Endothelial cell of umbilical vein (primary cell): ENCODE data around the gene PLBD2.

Experiments used
- CTCF ChIP-seq, 2 donors: IDR thresholded peaks; 1 replicate in 1 of 2; 2 replicates in 1 of 2; pipeline ENCODE4 v1.5.1; 2011; ENCODE audit warnings: low read length in 2 of 2, mild to moderate bottlenecking in 2 of 2, moderate library complexity in 2 of 2, control low read depth in 1 of 2, inconsistent platforms in 1 of 2, low read depth in 1 of 2; ENCODE audit not compliant: insufficient read depth in 1 of 2; ENCODE audit errors: extremely low read depth in 1 of 2
- EZH2 ChIP-seq: IDR thresholded peaks from 2 replicates; pipeline ENCODE4 v1.6.1; 2012; ENCODE audit warnings: borderline replicate concordance, low read depth, mild to moderate bottlenecking, moderate library complexity, low read length, inconsistent platforms; ENCODE audit not compliant: severe bottlenecking
- FOS ChIP-seq: IDR thresholded peaks from 2 replicates; pipeline ENCODE4 v1.6.1; 2011; ENCODE audit warnings: mild to moderate bottlenecking, low read length, moderate library complexity, borderline replicate concordance; ENCODE audit not compliant: insufficient read depth
- POLR2A ChIP-seq: IDR thresholded peaks from 2 replicates; pipeline ENCODE4 v1.6.1; 2012; ENCODE audit warnings: low read depth, mild to moderate bottlenecking, control low read depth, low read length
- POLR2AphosphoS5 ChIP-seq: IDR thresholded peaks from 2 replicates; pipeline ENCODE4 v1.6.1; 2012; ENCODE audit warnings: low read depth, mild to moderate bottlenecking, control low read depth, low read length, moderate library complexity; ENCODE audit not compliant: insufficient read depth

GRCh38 chr12:113386866-113387566 is 28.6 kb downstream of the PLBD2 start:
- no peak for TF ChIP-seq POLR2A
- TF ChIP-seq EZH2 = no peak
- TF ChIP-seq CTCF (IDR thresholded peaks at IDR 0.05; ENCODE audit: extremely low read depth in 1 of 2, insufficient read depth in 1 of 2, low read depth in 1 of 2, low read length in 2 of 2) = no peak
- no peak for TF ChIP-seq POLR2AphosphoS5
- no peak for TF ChIP-seq FOS
